ENCODE measurements around the gene LIMK2.

LIMK2 gene

GRCh38 chr22:31248138-31248745 lies 36.1 kb downstream of the LIMK2 start:
- peak; percentile 89 for DNase-seq (ENCODE audit: low read depth)

GRCh38 chr22:31248965-31249958 lies 37.2 kb downstream of the LIMK2 start:
- H3K4me3 ChIP-seq (ENCODE audit: low read length): peak overlapping the region; percentile 71
- no peak for TF ChIP-seq CTCF (conservative IDR thresholded peaks at IDR 0.05; ENCODE audit: low read length)
- DNase-seq (ENCODE audit: low read depth): no peak

More at GRCh38 chr22:31248138-31248745, 36.1 kb downstream of the LIMK2 start:
- peak overlapping the region; percentile 71 for H3K4me3 ChIP-seq (ENCODE audit: low read length)
- TF ChIP-seq CTCF (conservative IDR thresholded peaks at IDR 0.05; ENCODE audit: low read length): no peak

GRCh38 chr22:31250740-31251600 lies 38.9 kb downstream of the LIMK2 start:
- H3K4me3 ChIP-seq (ENCODE audit: low read length): no peak overlapping the region
- TF ChIP-seq CTCF (conservative IDR thresholded peaks at IDR 0.05; ENCODE audit: low read length): no peak
- peak; percentile 56 for DNase-seq (ENCODE audit: low read depth)

GRCh38 chr22:31253949-31254348 lies 41.9 kb downstream of the LIMK2 start:
- no peak overlapping the region for H3K4me3 ChIP-seq (ENCODE audit: low read length)
- no peak for DNase-seq (ENCODE audit: low read depth)
- no peak for TF ChIP-seq CTCF (conservative IDR thresholded peaks at IDR 0.05; ENCODE audit: low read length)

- TF ChIP-seq CTCF (conservative IDR thresholded peaks at IDR 0.05; ENCODE audit: low read length): no peak
- H3K4me3 ChIP-seq (ENCODE audit: low read length): no peak overlapping the region
- no peak for DNase-seq (ENCODE audit: low read depth)
Measured at GRCh38 chr22:31259798-31260473, 47.8 kb downstream of the LIMK2 start.

- no peak for TF ChIP-seq CTCF (conservative IDR thresholded peaks at IDR 0.05; ENCODE audit: low read length)
- no peak overlapping the region for H3K4me3 ChIP-seq (ENCODE audit: low read length)
- no peak for DNase-seq (ENCODE audit: low read depth)
Measured at GRCh38 chr22:31260474-31260856, 48.4 kb downstream of the LIMK2 start.
